Activated T-helper 1 cell treated with Interleukin-2 at 50 U/mL for 16 hours (primary cell): Measurements from ENCODE around the gene RHOBTB1.
"Not testable (repeated sequence)": the region's sequence is repeated elsewhere in the genome, so short reads cannot be mapped to it uniquely, and the experiment has no call there.

Experiments used
- DNase-seq: peaks from one replicate; pipeline ENCODE4 v3.0.0-alpha.2; 2020; ENCODE audit warnings: low read depth

RHOBTB1 gene

DNA sequence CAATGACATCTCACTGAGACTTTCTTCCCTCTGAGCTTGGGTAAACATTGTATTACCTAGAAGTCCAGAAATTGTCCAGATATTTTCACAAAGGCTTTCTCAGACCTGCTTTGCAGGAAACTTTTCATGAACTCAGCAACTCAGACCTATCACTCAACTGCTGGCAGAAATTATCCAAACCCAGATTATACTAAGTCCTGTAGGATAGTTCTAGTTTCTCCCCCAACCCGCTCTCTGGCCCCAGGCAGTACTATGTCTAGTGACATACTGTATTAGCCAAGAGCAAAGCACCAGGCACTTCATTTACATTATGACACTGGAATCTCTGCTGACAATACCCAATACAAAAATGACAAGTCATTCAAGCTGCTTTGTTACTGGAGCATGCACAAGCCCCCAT lies 75.0 kb downstream of the RHOBTB1 start:
- no peak for DNase-seq

DNA sequence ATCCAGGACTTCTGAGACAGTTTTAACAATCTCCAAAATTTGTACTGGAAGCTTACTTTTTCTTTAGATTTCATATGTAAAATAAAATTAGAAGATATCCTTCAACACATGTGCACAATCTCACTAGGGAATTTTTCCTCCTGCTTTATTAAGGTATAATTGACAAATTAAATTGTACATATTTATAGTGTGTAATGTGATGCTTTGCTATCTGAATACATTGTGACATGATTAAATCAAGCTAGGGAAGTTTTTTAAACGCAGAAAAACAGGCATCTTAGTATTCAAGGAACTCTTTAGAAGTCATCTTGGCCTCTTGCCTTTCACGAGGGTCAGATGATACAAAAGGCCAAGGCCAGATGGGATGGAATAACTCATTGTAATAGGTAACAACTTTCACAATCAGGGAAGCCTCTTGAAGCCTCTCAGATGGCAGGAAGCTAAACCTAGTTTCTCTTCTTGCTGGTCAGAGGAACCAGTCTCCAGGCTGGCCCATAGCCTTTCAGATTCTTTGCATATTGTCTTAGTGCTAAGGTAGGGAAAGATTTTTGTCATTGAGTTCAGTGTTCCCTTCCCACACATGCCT lies 78.7 kb downstream of the RHOBTB1 start:
- no peak for DNase-seq

DNA sequence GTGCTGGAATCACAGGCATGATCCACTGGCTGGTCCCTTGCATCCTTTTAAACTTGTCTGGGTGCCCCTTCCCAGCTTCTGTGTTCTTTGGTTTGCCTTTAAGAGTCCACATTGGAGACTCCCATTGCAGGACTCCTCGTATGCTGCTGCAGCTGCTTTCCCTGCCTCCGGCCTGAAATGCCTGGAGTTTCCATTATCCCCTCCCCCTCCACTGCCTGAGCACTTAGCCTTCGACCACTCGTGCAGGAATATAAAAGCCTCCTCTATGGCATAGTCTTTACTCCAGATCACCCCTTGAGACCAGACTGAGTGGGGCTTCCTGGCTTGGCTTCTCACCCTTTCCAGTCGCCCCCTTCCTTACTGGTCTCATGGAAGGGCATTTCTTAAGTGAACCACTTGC lies 80.2 kb downstream of the RHOBTB1 start:
- no peak for DNase-seq

DNA sequence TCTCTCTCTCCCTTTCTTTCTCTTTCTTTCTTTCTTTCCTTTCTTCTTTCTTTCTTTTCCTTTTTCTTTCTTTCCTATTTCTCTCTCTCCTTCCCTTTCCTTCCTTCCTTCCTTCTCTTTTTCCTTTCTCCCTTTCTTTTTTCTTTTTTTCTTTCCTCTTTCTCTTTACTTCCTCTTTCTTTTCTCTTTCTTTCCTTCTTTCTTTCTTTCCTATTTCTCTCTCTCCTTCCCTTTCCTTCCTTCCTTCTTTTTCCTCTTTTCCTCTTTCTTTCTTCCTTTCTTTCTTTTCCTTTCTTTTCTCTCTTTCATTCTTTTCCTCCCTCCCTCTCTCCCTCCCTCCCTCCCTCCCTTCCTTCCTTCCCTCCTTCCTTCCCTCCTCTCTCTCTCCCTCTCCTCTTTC lies 81.5 kb downstream of the RHOBTB1 start:
- DNase-seq: no peak

DNA sequence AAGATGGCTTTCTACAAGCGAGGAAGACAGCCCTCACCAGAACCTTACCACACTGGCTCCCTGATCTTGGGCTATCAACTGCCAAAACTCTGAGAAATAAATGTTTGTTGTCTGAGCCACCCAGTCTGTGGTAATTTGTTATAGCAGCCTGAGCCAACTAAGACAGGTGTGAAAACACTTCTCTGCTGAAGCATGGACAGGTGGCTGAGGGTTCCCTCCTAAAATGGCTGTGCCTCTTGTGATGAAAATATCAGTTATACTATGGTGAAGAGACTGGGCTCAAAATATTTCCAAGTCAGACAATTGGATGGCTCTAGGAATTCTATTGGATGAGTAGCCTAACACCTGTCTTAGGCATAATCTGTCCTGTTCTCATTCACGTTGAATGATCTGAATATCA lies 87.6 kb downstream of the RHOBTB1 start:
- no peak for DNase-seq

DNA sequence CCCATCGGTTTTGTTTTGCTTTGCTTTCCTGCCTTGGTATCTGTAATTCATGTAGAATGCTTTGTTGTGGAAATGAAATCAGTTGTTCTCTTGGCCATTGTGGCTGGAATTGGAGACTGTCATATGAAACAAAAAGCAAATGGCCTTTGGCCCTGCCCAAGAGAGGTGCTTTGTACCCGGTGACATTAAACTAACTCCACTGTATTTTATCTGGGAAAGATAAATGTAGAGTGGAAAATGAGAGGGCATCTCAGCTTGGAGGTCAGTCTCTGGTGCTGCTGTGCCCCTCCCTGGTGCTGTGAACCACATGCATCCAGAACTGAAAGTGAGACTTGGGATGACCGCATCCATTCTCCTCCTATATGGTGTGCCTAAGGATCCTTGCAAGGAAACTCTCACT lies 90.3 kb downstream of the RHOBTB1 start:
- DNase-seq: no peak

DNA sequence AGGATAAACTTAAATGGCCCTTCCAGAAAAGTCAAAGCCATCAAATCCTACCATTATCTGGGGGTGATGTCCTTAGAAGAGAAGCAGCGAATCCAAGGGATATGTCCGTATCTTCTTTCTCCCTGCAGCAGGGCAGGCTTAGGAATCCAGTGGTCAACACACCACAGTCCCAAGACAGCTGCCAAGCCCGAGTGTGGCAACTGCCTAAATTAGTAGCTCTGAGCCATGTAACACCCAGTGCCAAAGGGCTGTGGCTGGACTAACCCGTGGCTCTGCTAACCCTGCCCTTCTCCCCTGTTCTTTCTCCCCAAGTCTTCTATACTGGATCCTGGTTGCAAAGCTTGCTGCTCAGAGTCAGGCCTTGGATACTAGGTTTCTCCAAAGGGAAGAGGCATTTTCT lies 90.9 kb downstream of the RHOBTB1 start:
- DNase-seq: no peak

DNA sequence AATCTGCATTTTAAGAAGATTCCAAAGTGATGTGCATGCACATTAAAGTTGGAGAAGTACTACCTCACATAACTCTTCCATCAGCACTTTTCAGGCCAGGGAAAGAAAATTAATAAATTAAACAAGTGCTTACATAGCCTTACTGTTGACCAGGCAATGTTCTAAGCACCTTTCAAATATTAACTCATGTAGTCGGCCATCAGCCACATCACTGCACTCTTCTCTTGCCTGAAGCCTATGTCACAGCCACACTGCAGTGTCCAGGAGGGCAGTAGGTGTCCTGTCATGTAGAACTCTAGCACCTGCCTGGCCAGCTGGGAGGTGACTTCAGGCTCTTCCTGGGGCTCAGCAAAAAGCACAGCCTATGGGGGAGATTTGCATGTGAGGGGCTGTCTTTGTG lies 94.2 kb downstream of the RHOBTB1 start:
- no peak for DNase-seq

DNA sequence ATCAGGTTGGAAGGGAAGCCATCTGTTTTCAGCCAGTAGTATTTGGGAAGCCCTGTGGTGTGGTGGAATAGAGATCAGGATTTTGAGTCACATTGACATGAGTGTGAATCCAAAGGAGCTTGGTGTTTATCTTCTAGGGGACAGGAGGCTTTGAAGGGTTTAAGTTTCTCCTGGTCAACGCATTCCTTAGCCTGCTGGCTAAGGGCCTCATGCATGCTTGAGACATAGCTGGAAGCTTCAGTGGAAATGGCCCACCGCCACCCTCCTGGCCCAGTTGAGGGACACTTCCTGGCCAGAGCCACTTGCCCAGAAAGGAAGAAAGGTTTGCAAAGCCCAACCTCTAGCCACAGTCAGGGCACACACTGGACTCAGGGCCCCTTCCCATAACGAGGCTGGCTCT lies 94.8 kb downstream of the RHOBTB1 start:
- no peak for DNase-seq

DNA sequence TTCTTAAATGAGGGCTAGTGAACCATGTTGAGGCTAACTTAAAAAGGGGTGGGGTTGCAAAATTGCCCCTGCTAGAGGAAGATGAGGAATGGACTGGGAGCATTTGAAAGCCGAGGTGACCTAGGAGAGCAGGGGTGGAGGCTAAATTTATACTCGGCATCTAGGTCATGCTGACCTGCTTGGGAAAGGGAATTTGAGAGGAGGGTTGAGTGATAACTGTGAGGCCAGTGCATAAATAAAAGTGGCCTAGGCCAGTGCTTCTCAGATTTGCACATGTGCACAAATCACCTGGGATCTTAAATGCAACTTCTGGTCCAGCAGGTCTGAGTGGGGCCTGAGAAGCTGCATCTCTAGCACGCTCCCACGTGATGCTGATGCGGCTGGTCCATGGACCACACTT lies 95.3 kb downstream of the RHOBTB1 start:
- no peak for DNase-seq

DNA sequence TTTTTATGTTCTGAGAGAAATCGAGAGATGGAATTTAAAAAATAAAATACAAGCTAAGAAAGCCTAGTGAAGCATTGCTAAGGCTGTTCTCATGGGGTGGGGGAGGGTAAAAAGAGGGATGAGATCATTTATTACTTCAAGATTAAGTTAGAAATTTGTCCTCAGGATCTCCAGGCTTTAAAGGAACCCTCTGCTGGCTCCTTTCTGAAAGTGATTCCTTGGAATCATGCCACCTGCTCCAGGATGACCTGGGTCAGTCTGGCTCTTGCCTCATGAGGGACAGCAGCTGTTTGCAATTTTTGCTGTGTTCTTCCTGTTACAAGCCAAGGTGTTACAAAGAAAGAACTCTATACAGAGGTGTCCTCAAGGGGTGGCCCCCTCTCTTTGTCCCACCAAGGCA lies 95.9 kb downstream of the RHOBTB1 start:
- DNase-seq: no peak

DNA sequence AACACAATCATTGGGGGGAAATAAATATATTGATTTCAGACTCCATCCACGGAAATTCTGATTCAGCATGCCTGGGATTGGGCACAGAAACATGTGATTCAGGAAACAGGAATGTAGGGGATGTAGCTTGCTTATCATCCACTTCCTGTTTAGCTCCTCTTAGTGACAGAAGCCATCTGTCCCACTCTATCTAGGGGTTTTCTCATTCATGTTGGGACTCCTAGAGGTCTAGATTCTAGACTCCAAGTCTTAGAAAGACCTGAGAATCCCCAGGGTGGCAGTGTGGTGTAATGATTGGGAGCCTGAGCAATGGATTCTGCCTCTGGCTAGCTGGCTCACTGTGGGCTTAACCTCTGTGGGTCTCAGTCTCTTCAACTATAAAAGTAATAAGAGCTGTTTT lies 97.8 kb downstream of the RHOBTB1 start:
- no peak for DNase-seq

DNA sequence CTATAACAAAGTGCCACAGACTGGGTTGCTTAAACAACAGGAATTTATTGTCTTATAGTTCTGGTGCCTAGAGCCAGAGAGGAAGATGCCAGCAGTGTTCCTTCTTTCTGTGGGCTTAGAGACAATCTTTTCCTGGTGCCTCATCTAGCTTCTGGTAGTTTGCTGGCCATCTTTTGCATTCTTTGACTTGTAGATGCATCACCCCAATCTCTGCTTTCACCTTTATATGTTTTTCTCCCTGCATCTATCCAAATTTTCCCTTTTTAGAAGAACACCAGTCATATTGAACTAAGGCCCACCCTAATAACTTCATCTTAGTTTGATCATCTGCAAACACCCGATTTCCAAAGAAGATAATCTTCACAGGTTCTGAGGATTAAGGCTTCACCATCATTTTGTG lies 98.9 kb downstream of the RHOBTB1 start:
- no peak for DNase-seq

DNA sequence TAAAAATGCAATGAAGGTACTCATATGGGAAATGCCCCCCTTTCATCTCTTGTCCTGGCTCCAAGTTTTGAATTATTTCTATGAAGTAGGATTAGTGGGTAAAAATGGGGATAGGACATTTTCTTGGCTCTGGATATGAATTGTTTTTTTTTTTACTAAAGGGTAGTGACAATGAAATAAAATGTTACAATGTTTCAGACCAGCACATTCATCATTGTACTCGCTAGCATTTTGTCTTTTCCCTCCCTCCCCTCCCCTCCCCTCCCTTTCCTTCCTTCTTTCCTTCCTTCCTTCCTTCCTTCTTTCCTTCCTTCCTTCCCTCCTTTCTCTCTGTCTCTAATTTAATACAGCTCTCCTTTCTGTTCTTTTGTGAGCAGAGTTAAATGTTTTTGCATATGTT lies 101.3 kb downstream of the RHOBTB1 start:
- DNase-seq: no peak

DNA sequence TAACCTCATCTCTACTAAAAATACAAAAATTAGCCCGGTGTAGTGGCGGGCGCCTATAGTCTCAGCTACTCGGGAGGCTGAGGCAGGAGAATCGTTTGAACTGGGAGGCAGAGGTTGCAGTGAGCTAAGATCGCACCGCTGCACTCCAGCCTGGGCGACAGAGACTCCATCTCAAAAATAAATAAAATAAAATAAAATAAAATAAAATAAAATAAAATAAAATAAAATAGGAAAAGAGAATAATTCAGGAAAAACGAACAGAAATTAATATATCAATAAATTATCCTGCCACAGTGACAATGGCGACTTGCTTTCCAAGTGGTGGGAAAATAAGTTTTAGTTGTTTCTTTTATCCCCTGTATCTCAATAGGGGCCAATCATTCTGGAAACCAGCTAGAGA lies 102.8 kb downstream of the RHOBTB1 start:
- DNase-seq: not testable (repeated sequence)

DNA sequence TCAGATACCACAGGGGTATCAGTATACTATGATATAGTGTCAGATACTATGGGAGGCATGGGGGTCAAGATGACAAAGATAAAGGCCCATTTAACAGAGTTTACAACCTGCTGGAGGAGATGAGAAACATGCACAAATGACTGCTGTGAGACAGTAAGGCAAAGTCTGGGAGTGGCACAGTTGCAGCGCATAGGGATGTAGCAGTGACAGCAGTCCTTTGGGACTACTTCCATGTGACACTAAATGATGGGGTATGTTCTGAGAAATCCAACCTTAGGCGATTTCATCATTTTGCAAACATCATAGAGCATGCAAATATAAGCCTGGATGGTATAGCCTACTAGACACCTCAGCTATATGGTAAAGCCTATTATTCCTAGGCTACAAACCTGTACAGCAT lies 108.9 kb downstream of the RHOBTB1 start:
- DNase-seq: no peak

DNA sequence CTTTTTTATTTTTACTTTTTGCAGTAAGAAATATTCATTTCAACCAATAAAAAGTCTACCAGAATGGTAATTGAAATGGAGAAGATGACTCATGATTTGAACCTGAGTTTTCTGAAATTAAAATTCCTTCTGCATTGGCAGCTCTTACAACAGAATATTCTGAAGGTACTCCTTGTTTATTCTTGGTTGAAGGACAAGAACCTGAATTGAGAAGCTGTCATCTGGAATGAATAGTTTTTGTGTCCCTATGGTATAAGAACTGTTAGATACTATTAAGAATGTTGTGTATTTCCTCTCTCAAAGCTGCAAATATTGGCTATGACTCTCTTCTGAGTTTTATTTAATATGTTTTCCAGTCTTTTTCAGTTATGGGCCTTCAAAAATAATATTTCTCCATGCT lies 109.6 kb downstream of the RHOBTB1 start:
- no peak for DNase-seq

DNA sequence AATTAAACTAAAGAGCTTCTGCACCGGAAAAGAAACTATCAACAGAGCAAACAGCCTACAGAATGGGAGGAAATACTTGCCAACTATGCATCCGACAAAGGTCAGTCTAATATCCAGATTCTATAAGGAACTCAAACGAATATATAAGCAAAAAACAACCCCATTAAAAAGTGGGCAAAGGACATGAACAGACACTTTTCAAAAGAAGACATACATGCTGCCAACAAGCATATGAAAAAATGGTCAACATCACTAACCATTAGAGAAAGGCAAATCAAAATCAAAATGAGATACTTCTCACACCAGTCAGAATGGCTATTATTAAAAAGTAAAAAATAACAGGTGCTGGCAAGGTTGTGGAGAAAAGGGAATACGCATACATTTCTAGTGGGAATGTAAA lies 111.8 kb downstream of the RHOBTB1 start:
- not testable (repeated sequence) for DNase-seq

DNA sequence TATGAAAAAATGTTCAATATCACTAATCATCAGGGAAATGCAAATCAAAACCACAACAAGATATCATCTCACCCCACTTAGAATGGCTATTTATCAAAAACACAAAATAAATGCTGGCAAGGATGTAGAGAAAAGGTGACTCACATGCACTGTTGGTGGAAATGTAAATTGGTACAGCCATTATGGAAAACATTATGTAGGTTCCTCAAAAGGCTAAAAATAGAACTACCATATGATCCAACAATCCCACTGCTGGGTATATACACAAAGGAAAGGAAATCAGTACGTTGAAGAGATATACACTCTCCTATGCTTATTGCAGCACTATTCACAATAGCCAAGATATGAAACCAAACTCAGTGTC lies 115.5 kb downstream of the RHOBTB1 start:
- no peak for DNase-seq

DNA sequence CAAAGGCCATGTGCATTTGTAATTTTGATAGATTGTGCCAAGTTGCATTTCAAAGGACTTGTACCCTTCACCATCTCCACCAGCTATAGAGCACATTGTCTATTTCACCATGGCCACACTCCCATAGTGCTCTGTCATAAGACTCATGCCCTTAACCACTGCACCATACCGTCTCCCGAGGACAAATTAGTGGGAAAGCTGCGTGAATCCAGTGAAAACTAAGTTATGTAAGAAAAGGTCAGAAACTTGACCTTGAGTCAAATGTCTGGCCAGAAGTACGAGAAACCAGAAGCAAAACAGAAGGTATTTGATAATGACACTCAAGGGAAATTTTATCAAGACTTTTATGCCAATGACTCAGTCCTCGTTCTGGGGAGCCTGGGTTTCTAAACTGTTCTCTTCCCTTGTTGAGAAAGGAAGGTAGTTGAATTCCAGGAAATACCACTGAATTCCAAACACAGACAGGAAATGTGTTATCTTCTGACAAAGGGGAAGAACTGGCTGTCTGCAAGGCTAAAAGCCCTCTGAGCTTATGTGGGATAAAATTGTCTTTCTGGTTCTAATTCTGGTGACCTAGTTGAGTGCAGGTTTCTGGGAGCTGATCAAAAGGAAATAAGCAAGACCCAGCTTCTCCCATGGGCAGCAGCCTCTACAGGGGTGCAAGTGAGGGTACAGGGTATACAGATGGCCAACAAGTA lies 116.0 kb downstream of the RHOBTB1 start:
- DNase-seq: no peak

DNA sequence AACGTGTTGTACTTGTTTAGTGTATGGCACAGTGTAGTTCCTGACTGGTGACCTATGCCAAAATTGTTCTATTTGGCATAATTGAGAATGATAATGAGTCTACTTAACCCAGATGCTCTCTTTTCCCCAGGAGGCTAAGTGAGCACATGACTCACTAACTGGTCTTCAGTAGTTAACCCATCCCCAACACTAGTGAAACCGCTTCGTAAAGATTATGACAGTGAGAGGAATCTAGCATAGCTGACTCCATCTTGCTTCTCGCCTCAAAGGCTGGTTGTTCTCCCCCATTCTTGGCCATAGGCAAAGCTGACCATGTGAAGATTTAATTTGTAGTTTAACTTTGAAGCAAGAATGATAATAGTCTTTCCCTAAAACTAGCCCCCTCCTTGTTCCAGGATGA lies 118.5 kb downstream of the RHOBTB1 start:
- no peak for DNase-seq

DNA sequence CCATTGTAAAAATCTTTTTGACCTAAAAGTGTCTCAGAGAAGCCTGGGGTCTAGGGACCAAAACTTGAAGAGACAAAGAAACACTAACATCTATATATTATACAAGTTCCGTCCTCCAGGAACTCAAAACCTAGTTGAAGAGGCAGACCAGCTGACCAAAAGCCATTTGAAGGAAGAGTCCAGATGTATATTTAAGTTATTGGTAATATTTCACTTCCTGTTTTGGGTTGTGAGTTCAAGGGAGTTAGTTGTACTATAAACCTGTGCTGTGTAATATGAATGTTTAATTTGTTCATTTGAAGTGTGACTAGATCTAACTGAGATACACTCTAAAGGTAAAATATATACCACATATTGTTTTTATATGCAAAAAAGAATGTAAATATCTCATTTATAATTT lies 120.7 kb downstream of the RHOBTB1 start:
- DNase-seq: no peak

DNA sequence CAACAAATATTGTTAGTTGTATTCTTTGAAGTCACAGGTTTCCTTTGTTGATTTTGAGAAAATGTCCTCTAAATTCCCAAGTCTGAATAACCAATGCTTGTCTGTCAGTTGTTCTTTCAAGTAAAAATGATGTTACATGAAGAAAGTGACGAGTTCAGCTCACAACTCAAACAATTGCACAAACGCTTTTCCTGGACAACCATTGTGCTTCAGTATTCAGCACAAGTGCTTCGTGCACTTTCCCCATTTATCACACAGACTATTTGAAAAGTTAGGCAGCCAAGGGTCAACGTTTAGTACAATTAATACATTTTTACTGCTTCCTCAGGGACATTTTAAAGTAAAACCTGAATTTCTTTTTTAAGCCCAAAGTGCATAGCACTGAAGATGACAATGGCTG lies 121.2 kb downstream of the RHOBTB1 start:
- DNase-seq: no peak

DNA sequence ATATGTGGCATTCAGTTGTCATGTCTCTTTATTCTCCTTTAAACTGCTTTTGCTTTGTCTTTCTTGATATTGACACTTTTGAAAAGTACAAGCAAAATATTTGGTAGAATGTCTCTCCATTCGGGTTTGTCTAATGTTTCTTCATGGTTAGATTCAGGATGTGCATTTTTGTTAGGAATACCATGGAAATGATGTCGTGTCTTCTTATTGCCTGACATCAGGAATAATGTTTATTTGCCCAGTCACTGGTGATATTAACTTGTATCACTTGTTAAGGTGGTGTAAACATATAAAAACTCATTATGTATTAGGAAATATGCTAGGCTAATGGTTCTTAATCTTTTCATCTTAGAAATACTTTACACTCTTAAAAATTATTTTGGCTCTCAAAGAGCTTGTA lies 122.3 kb downstream of the RHOBTB1 start:
- DNase-seq: no peak
